Breast epithelium (tissue), 3 donors: ENCODE measurements around the gene RPS18.

Experiments used
- CTCF ChIP-seq, 3 donors: fragments of 450-650 bp; IDR thresholded peaks; one replicate each; pipeline ENCODE4 v1.5.1; 2016 to 2017; ENCODE audit warnings: antibody characterized with exemption in 3 of 3, mild to moderate bottlenecking in 3 of 3, moderate library complexity in 3 of 3
- POLR2A ChIP-seq: fragments of 450-650 bp; IDR thresholded peaks from one replicate; pipeline ENCODE4 v1.6.1; 2016; ENCODE audit warnings: antibody characterized with exemption, mild to moderate bottlenecking, moderate library complexity
- POLR2AphosphoS5 ChIP-seq, 3 donors: sonication (generic); formaldehyde crosslinking; IDR thresholded peaks; one replicate each; pipeline ENCODE4 v1.6.1; 2017; ENCODE audit warnings: antibody characterized with exemption in 3 of 3

GRCh38 chr6:33273924-33274902 lies 2.3 kb downstream of the RPS18 start:
- TF ChIP-seq CTCF (IDR thresholded peaks at IDR 0.05) (no peak), POLR2A (no peak), POLR2AphosphoS5 (IDR thresholded peaks at IDR 0.05) (no peak)
